ENCODE data around the gene SYT7.

DNA sequence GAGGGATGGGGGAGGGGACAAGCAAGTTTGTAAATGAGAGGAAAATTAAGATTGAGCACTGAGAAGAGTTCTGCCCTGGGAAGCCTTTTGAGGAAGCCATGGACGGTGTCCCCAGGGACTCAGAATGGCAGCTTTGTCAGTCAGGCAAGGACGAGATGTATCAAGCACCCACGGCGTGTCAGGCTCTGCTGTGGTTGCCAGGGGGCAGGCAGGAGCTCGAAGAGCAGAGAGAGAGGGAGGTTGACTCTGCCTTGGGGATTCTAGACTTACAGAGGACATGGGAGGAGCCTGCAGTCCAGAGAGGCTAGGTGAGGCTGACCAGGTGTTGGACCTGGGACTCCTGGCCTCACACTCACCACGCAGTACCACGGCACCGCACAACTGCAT is 29.1 kb upstream of the SYT7 start:
- TF ChIP-seq, protein P1, sequence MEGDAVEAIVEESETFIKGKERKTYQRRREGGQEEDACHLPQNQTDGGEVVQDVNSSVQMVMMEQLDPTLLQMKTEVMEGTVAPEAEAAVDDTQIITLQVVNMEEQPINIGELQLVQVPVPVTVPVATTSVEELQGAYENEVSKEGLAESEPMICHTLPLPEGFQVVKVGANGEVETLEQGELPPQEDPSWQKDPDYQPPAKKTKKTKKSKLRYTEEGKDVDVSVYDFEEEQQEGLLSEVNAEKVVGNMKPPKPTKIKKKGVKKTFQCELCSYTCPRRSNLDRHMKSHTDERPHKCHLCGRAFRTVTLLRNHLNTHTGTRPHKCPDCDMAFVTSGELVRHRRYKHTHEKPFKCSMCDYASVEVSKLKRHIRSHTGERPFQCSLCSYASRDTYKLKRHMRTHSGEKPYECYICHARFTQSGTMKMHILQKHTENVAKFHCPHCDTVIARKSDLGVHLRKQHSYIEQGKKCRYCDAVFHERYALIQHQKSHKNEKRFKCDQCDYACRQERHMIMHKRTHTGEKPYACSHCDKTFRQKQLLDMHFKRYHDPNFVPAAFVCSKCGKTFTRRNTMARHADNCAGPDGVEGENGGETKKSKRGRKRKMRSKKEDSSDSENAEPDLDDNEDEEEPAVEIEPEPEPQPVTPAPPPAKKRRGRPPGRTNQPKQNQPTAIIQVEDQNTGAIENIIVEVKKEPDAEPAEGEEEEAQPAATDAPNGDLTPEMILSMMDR (IDR thresholded peaks at IDR 0.05) = no peak
- no peak for TF ChIP-seq EZH2 (IDR thresholded peaks at IDR 0.05; ENCODE audit: borderline replicate concordance, insufficient read depth, low read depth, low read length, poor library complexity, severe bottlenecking)
